Transverse colon (tissue), 4 donors: ENCODE data around the gene CAPN15. TPM values are rescaled to one million over a fixed set of nuclear protein-coding genes. Genes with fewer than 3 reads are reported as not detected.
"Not testable (repeated sequence)": the region's sequence is repeated elsewhere in the genome, so short reads cannot be mapped to it uniquely, and the experiment has no call there.

Source experiments
- DNase-seq: peaks from one replicate; pipeline ENCODE4 v3.0.0-alpha.2; 2019
- H3K27ac ChIP-seq, 4 donors: fragments of 200-600 bp; sonication (generic); 2 replicates each; pipeline ENCODE4 v1.5.1; 2016 to 2018; ENCODE audit warnings: inconsistent platforms in 4 of 4
- H3K27me3 ChIP-seq: fragments of 200-600 bp; sonication (generic); 2 replicates; pipeline ENCODE4 v1.5.1; 2017; ENCODE audit warnings: inconsistent platforms
- H3K36me3 ChIP-seq, 4 donors: fragments of 200-600 bp; sonication (generic); 2 replicates each; pipeline ENCODE4 v1.5.1; 2017 to 2019; ENCODE audit warnings: inconsistent platforms in 4 of 4
- H3K4me1 ChIP-seq, 4 donors: fragments of 200-600 bp; sonication (generic); 2 replicates each; pipeline ENCODE4 v1.5.1; 2017 to 2020; ENCODE audit warnings: inconsistent platforms in 4 of 4
- H3K4me3 ChIP-seq, 4 donors: fragments of 200-600 bp; sonication (generic); 1 replicate in 1 of 4; 2 replicates in 3 of 4; pipeline versions ENCODE4 v1.5.1 to v1.6.1; 2017 to 2019; ENCODE audit warnings: inconsistent platforms in 4 of 4
- H3K9me3 ChIP-seq, 2 donors: fragments of 200-600 bp; sonication (generic); 2 replicates each; pipeline ENCODE4 v1.5.1; 2017 to 2019; ENCODE audit warnings: inconsistent platforms in 2 of 2
- EP300 ChIP-seq: sonication (generic); formaldehyde crosslinking; IDR thresholded peaks from one replicate; pipeline ENCODE4 v1.6.1; 2017; ENCODE audit warnings: antibody characterized with exemption, low read depth
- POLR2A ChIP-seq: fragments of 450-650 bp; IDR thresholded peaks from one replicate; pipeline ENCODE4 v1.6.1; 2016; ENCODE audit warnings: antibody characterized with exemption, mild to moderate bottlenecking, moderate library complexity
- POLR2AphosphoS5 ChIP-seq, 3 donors: sonication (generic); formaldehyde crosslinking; IDR thresholded peaks; one replicate each; pipeline ENCODE4 v1.6.1; 2016; ENCODE audit warnings: antibody characterized with exemption in 3 of 3
- WGBS, 2 donors: methylation state at CpG; one replicate each; pipeline ENCODE4 v1.1.5; 2018; ENCODE audit warnings: low coverage in 1 of 2; 5-methylcytosine and 5-hydroxymethylcytosine counted together
- in situ Hi-C, 4 donors: fragments of 200-750 bp; cut with MboI; loops; one replicate each; pipeline versions ENCODE4 v1.15.0 to v1.15.1; 2017; ENCODE audit warnings: low sequenced_read_pairs in 3 of 4, low pct_ligation_motif_present in 1 of 4, low pct_unique_long_range_greater_than_20kb in 1 of 4
- intact Hi-C: fragments of 100-400 bp; cut with DNase I; formaldehyde crosslinking; loops from one replicate; pipeline ENCODE4 v1.15.1; 2023; ENCODE audit warnings: low total_unique reads
- total RNA-seq, 4 donors: library from RNA; depleted of rRNA; stranded (reverse); fragments of >200 nt; gene quantifications; one replicate each; pipeline ENCODE4 v1.1.0, GENCODE V29; 2016
- TF ChIP-seq, protein P1 (sequence below), 5 experiments: fragments of 200-600 bp in 3 of 5; fragments of 450-650 bp in 2 of 5; sonication (generic) in 3 of 5; IDR thresholded peaks; 1 replicate in 2 of 5; 2 replicates in 3 of 5; pipeline ENCODE4 v1.5.1; 2016 to 2017; ENCODE audit warnings: antibody characterized with exemption in 5 of 5, inconsistent platforms in 3 of 5, mild to moderate bottlenecking in 2 of 5, moderate library complexity in 1 of 5

The CAPN15 gene
- total RNA-seq, 4 donors from 2014 or later: 108 to 388 (median 175) TPM

DNA sequence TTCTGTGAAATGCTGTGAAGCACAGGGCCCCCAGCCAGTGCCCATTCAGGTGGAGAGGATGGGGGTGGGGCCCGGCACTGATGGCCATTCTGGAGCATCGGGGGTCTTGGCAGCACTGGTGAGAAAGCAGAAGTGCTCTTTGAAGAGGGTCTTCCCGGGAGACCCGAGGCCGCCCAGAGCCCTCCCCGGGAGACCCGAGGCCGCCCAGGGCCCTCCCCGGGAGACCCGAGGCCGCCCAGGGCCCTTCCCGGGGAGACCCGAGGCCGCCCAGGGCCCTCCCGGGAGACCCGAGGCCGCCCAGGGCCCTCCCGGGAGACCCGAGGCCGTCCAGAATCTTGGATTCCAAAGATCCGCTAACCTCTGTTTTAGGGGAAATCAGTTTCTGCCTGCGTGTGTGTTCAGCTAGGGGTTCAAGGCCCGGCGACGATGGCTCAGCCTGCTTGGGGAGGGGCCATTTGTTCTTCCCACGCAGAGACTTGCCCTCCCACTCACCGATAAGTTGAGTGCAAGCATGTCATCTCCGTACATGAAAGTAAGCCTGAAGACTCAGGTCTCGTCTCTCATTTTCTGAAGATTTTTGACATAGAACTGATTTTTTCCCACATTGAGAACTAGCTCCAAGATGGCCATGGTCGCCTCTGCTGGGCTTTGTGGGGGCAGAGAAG, 35.2 kb upstream of the CAPN15 start:
- Histone ChIP-seq H3K27me3 (no peaks in the 10 kb centered on the region), H3K27ac (no peak overlapping the region), H3K9me3 (no peaks in the 10 kb centered on the region), H3K4me3 (no peak overlapping the region), H3K36me3 (peaks cover 0 to 4% (median 2%) of the 10 kb centered on the region in 4 donors), H3K4me1 (no peaks in the 10 kb centered on the region)
- TF ChIP-seq EP300 (no peak), POLR2A (no peak)
- WGBS, 2 donors: 91 to 100% methylated on average over 1 to 28 of the region's 30 CpGs
- in situ Hi-C loops (loop anchor here in 1 of 4 donors (10.0 kb wide), 1 partner anchor 48 kb away; no protein-coding TSS in a partner anchor), intact Hi-C loops (no loop called here)
- no peak for DNase-seq

DNA sequence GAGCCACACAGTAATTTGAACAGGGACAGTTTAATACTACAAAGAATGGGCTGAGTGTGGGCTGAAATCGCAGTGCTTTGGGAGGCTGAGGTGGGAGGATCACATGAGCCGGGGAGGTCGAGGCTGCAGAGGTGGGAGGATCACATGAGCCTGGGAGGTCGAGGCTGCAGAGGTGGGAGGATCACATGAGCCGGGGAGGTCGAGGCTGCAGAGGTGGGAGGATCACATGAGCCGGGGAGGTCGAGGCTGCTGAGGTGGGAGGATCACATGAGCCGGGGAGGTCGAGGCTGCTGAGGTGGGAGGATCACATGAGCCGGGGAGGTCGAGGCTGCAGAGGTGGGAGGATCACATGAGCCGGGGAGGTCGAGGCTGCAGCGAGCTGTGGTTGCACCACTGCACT, 32.8 kb upstream of the CAPN15 start:
- H3K4me1 ChIP-seq, H3K4me3 ChIP-seq, H3K9me3 ChIP-seq, H3K27ac ChIP-seq, intact Hi-C loops, H3K27me3 ChIP-seq, DNase-seq, H3K36me3 ChIP-seq: not testable (repeated sequence)
- in situ Hi-C loops: loop anchor here in 1 of 4 donors (10.0 kb wide), 1 partner anchor 50 kb away; no protein-coding TSS in a partner anchor
- WGBS, 2 donors: 81 to 85% methylated on average over 11 to 15 of the region's 15 CpGs

DNA sequence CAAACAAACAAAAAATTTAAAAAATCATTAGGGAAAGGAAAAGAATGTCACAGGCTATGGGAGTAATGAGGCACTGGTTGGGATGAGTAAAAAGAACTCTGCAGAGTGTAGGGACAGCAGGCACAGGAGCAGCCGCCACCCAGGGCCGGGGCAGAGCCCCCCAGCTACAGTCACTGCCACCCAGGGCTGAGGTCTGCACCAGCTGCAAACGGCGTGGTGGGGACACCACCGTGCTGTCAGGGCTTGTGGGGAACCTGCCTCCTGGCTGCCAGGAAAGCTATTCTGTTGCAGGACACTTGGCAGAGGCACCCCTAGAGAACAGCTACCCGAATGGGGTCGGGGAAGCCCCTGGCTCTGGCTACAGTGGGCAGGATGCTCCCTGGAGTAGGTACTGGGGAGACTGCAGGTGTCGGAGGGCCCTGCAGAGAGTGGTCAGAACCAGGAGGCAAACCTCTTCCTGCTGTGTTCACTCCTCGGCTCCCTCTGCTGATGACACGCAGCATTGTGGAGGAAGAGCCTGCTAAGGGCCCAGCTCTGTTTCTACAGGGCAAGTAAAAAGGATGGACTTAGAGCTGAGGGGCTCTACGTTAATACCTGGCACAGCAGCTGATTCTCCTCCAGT, 32.3 kb upstream of the CAPN15 start:
- Histone ChIP-seq H3K27me3 (no peaks in the 10 kb centered on the region), H3K4me1 (no peaks in the 10 kb centered on the region), H3K9me3 (no peaks in the 10 kb centered on the region), H3K27ac (no peak overlapping the region), H3K36me3 (peaks cover 0 to 4% (median 0%) of the 10 kb centered on the region in 4 donors), H3K4me3 (no peak overlapping the region)
- peak; percentile 36 for DNase-seq
- TF ChIP-seq POLR2A: no peak
- TF ChIP-seq POLR2AphosphoS5 (IDR thresholded peaks at IDR 0.05): no peak
- TF ChIP-seq, protein P1, sequence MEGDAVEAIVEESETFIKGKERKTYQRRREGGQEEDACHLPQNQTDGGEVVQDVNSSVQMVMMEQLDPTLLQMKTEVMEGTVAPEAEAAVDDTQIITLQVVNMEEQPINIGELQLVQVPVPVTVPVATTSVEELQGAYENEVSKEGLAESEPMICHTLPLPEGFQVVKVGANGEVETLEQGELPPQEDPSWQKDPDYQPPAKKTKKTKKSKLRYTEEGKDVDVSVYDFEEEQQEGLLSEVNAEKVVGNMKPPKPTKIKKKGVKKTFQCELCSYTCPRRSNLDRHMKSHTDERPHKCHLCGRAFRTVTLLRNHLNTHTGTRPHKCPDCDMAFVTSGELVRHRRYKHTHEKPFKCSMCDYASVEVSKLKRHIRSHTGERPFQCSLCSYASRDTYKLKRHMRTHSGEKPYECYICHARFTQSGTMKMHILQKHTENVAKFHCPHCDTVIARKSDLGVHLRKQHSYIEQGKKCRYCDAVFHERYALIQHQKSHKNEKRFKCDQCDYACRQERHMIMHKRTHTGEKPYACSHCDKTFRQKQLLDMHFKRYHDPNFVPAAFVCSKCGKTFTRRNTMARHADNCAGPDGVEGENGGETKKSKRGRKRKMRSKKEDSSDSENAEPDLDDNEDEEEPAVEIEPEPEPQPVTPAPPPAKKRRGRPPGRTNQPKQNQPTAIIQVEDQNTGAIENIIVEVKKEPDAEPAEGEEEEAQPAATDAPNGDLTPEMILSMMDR (IDR thresholded peaks at IDR 0.05): peak in 3 of 5 experiments; percentile 26 to 37 (median 28)
- TF ChIP-seq EP300: no peak
- WGBS, 2 donors: 68 to 100% methylated on average over 1 to 11 of the region's 11 CpGs
- in situ Hi-C loops (loop anchor here in 1 of 4 donors (10.0 kb wide), 1 partner anchor 50 kb away; no protein-coding TSS in a partner anchor), intact Hi-C loops (no loop called here)

DNA sequence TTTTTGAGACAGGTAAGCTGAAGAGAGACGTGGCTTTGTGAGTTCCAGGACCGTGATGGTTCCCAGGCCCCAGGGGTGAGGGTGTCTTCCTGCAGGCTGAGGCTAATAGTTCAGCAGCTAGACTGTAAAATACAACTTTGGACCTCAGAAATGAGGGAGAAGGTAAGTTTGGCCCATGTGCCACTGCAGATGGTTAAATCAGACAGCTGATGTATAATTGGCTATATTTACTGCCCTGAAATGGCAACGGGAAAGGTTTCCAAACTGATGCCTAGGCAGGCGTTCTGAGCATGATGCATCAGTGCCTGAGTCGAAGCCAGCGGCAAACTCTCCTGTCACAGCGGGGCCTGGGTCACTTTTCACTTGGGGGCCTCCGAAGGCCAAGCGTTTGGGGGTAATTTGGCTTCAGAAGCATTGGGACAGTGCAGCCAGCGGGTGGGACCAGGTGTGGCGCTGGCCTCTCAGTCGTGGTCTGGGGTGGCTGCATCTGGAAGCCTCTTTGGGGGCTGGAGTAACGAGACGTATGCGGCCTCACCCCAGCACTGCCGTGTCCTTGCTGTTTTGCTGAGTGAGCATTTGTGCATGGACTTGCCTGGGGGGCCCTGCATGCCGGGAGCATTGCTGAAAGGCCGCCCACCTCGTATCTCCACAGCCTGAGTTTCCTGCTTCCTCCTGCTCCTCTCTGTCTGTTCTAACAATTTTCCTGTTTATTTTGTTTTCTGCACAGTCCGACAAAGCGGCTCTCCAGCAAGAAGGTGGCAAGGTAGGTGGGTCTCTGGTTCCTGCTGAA, 31.2 kb upstream of the CAPN15 start:
- Histone ChIP-seq H3K36me3 (no peaks in the 10 kb centered on the region), H3K9me3 (no peaks in the 10 kb centered on the region), H3K27me3 (no peaks in the 10 kb centered on the region), H3K27ac (no peak overlapping the region), H3K4me3 (no peak overlapping the region), H3K4me1 (peaks cover 0 to under 1% (median 0%) of the 10 kb centered on the region in 4 donors)
- intact Hi-C loops (no loop called here), in situ Hi-C loops (loop anchor here in 1 of 4 donors (10.0 kb wide), 1 partner anchor 51 kb away; no protein-coding TSS in a partner anchor)
- DNase-seq: no peak
- no peak for TF ChIP-seq POLR2AphosphoS5 (IDR thresholded peaks at IDR 0.05)
- TF ChIP-seq POLR2A: no peak
- no peak for TF ChIP-seq EP300
- TF ChIP-seq, protein P1 (IDR thresholded peaks at IDR 0.05): no peak
- 88 to 90% methylated on average over 4 to 21 of the region's 21 CpGs for WGBS, 2 donors

DNA sequence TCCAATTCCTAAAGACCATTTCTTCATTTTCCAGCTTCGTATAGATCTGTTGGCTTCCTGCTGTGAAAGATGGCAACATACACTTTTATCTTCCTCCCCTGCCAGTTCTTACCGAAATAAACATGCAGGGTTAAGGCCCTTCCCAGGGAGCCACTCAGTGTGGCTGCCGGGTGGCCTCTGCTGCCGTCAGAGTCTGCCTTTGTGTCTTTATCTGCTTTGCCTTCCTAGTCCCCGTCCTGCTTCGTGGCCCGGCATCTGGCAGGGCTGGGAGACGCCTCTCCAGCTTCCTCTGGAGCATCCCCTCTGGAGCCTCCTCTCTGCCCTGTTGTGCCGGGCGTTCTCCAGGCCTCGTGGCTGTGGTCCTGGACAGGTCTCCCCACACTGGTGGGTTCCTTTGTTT, 30.3 kb upstream of the CAPN15 start:
- 84 to 88% methylated on average over 5 to 11 of the region's 11 CpGs for WGBS, 2 donors
- TF ChIP-seq, protein P1 (IDR thresholded peaks at IDR 0.05): no peak
- TF ChIP-seq POLR2A (no peak), EP300 (no peak), POLR2AphosphoS5 (IDR thresholded peaks at IDR 0.05) (no peak)

More for the DNA sequence above, 30.3 kb upstream of the CAPN15 start:
- Histone ChIP-seq H3K9me3 (no peaks in the 10 kb centered on the region), H3K27me3 (no peaks in the 10 kb centered on the region), H3K4me3 (no peak overlapping the region), H3K4me1 (peaks cover 0 to 10% (median 3%) of the 10 kb centered on the region in 4 donors), H3K27ac (no peak overlapping the region), H3K36me3 (no peaks in the 10 kb centered on the region)
- intact Hi-C loops: no loop called here
- in situ Hi-C loops: loop anchor here in 1 of 4 donors (10.0 kb wide), 1 partner anchor 52 kb away; no protein-coding TSS in a partner anchor
- DNase-seq: no peak
